ENCODE results near the gene DOCK1. TPM values are rescaled to one million over a fixed set of nuclear protein-coding genes. Genes with fewer than 3 reads are reported as not detected.

The DOCK1 gene
- polyA plus RNA-seq, 1 of the 3 experiments (the other 2 are of a cell fraction), result 15.5 TPM

DNA sequence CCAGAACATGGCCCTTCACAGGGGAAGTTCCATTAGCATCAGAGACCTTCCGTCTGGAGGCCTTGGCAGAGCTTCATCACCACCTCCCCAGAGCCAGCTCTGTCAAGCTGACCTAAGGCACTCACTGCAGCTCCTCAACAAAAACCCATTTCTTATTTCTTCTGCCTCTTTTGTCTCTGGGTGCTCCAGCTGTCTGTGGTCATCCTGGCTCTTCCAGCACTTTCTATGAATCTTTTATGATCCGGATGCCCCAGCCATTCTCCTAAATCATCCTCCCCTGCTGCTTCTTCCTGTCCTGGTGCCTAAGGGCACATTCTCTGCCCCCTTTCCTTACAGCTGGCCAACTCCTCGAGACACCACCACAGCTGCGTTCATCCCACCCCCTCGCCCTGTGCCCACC is 462.9 kb downstream of the DOCK1 start:
- Histone ChIP-seq H3K27ac (ENCODE audit: low read depth in 2 of 2, low read length in 1 of 2) (no peak overlapping the region), H3F3A (replicated peaks; ENCODE audit: insufficient read depth) (no peaks in the 10 kb centered on the region), H4K20me1 (ENCODE audit: insufficient read depth) (no peaks in the 10 kb centered on the region), H3K9me3 (no peaks in the 10 kb centered on the region), H3K9ac (no peak overlapping the region), H3K9me2 (no peaks in the 10 kb centered on the region), H3K4me3 (ENCODE audit: low read depth in 2 of 2, low read length in 1 of 2) (no peak overlapping the region), H3K4me1 (ENCODE audit: control insufficient read depth in 1 of 2, insufficient read depth in 2 of 2, low read depth in 1 of 2, low read length in 1 of 2) (peaks cover 0 to 24% of the 10 kb centered on the region in 2 experiments; a peak in 1 of 4 replicates), H3K79me2 (ENCODE audit: insufficient read depth) (no peaks in the 10 kb centered on the region), H3K27me3 (ENCODE audit: insufficient read depth) (no peaks in the 10 kb centered on the region), H2AFZ (ENCODE audit: low read depth) (no peak overlapping the region), H3K4me2 (no peak overlapping the region), H3K36me3 (replicated peaks in 1 of 2; ENCODE audit: control insufficient read depth in 1 of 2, insufficient read depth in 2 of 2, low read length in 1 of 2) (peaks cover 0 to 3% of the 10 kb centered on the region in 2 experiments)
- no peak for DNase-seq
- ChIA-PET POLR2A (no interaction called here), CTCF (no interaction called here)
- 89% methylated on average over 5 of the region's 5 CpGs for WGBS (ENCODE audit: low lambda C conversion rate)
- TF ChIP-seq TAF1 (IDR thresholded peaks at IDR 0.05; ENCODE audit: borderline replicate concordance, low read depth, low read length) (no peak), FOXJ3 (CRISPR knock-in tag; IDR thresholded peaks at IDR 0.05) (no peak), SMC3 (IDR thresholded peaks at IDR 0.05; ENCODE audit: low read depth, low read length) (no peak), SIN3A (IDR thresholded peaks at IDR 0.05; ENCODE audit: borderline replicate concordance, low read depth, low read length) (no peak), GABPA (IDR thresholded peaks at IDR 0.05; ENCODE audit: low read depth) (no peak), REST (IDR thresholded peaks at IDR 0.05; ENCODE audit: low read depth, low read length) (no peak), TCF12 (IDR thresholded peaks at IDR 0.05) (no peak)
- TF ChIP-seq, protein P1, sequence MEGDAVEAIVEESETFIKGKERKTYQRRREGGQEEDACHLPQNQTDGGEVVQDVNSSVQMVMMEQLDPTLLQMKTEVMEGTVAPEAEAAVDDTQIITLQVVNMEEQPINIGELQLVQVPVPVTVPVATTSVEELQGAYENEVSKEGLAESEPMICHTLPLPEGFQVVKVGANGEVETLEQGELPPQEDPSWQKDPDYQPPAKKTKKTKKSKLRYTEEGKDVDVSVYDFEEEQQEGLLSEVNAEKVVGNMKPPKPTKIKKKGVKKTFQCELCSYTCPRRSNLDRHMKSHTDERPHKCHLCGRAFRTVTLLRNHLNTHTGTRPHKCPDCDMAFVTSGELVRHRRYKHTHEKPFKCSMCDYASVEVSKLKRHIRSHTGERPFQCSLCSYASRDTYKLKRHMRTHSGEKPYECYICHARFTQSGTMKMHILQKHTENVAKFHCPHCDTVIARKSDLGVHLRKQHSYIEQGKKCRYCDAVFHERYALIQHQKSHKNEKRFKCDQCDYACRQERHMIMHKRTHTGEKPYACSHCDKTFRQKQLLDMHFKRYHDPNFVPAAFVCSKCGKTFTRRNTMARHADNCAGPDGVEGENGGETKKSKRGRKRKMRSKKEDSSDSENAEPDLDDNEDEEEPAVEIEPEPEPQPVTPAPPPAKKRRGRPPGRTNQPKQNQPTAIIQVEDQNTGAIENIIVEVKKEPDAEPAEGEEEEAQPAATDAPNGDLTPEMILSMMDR (IDR thresholded peaks at IDR 0.05), result no peak

DNA sequence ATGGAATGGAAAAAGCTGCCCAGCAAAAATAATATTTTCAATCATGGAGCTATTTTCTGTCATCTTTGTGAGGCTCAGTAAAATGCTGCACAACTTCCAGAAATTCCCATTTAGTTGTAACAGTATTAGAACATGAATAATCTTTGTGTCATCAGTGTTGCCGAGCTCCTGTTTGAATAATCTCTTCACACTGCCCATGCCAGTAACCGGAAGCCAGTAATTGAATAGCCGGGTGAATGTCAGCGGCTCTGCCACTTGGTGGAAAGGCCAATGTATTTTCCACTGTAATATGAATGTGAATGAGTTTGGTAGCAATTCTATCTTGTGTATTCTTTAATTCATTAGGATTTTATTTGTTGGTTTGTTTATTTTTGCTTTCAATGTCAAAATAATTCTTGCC is 463.7 kb downstream of the DOCK1 start:
- CTCF ChIA-PET, result no interaction called here
- TF ChIP-seq REST (IDR thresholded peaks at IDR 0.05; ENCODE audit: low read depth, low read length) (no peak), SIN3A (IDR thresholded peaks at IDR 0.05; ENCODE audit: borderline replicate concordance, low read depth, low read length) (no peak), EZH2phosphoT487 (IDR thresholded peaks at IDR 0.05; ENCODE audit: borderline replicate concordance, low read depth) (no peak)
- POLR2A ChIA-PET, result no interaction called here

More for the DNA sequence above, 463.7 kb downstream of the DOCK1 start:
- Histone ChIP-seq H3K4me1 (ENCODE audit: control insufficient read depth in 1 of 2, insufficient read depth in 2 of 2, low read depth in 1 of 2, low read length in 1 of 2) (peaks cover 0 to 24% of the 10 kb centered on the region in 2 experiments; a peak in 1 of 4 replicates), H3K27ac (ENCODE audit: low read depth in 2 of 2, low read length in 1 of 2) (no peak overlapping the region), H3K79me2 (ENCODE audit: insufficient read depth) (no peaks in the 10 kb centered on the region), H3K4me3 (ENCODE audit: low read depth in 2 of 2, low read length in 1 of 2) (no peak overlapping the region), H4K20me1 (ENCODE audit: insufficient read depth) (no peaks in the 10 kb centered on the region), H3K27me3 (ENCODE audit: insufficient read depth) (no peaks in the 10 kb centered on the region), H3K9me3 (no peaks in the 10 kb centered on the region), H3K4me2 (no peak overlapping the region), H3K36me3 (replicated peaks in 1 of 2; ENCODE audit: control insufficient read depth in 1 of 2, insufficient read depth in 2 of 2, low read length in 1 of 2) (peaks cover 0 to 3% of the 10 kb centered on the region in 2 experiments), H3K9me2 (no peaks in the 10 kb centered on the region), H3K9ac (no peak overlapping the region), H3F3A (replicated peaks; ENCODE audit: insufficient read depth) (no peaks in the 10 kb centered on the region), H2AFZ (ENCODE audit: low read depth) (no peak overlapping the region)
- 98% methylated on average over 4 of the region's 4 CpGs for WGBS (ENCODE audit: low lambda C conversion rate)
- no peak for DNase-seq

Measured in SK-N-SH (cell line).